Prostate gland (tissue), 2 donors: Measurements from ENCODE around the gene HNF4A.

Experiments
- CTCF ChIP-seq, 4 experiments: fragments of 200-600 bp in 2 of 4; fragments of 450-650 bp in 2 of 4; sonication (generic) in 2 of 4; IDR thresholded peaks; 1 replicate in 3 of 4; 2 replicates in 1 of 4; pipeline ENCODE4 v1.5.1; 2016 to 2019; ENCODE audit warnings: antibody characterized with exemption in 4 of 4, mild to moderate bottlenecking in 2 of 4, moderate library complexity in 2 of 4
- POLR2A ChIP-seq: fragments of 450-650 bp; IDR thresholded peaks from one replicate; pipeline ENCODE4 v1.6.1; 2016; ENCODE audit warnings: antibody characterized with exemption, mild to moderate bottlenecking
- POLR2AphosphoS5 ChIP-seq: sonication (generic); formaldehyde crosslinking; IDR thresholded peaks from one replicate; pipeline ENCODE4 v1.6.1; 2017; ENCODE audit warnings: antibody characterized with exemption

- TF ChIP-seq CTCF (IDR thresholded peaks at IDR 0.05), result no peak
- TF ChIP-seq POLR2A, result no peak
- TF ChIP-seq POLR2AphosphoS5, result no peak
These were observed 80.3 kb downstream of the HNF4A start for GRCh38 chr20:44435630-44436335.
